HS-5 (cell line): ENCODE results near the gene ANKUB1.
"Not testable (repeated sequence)": the region's sequence is repeated elsewhere in the genome, so short reads cannot be mapped to it uniquely, and the experiment has no call there.

Experiments
- DNase-seq: peaks from one replicate; pipeline ENCODE4 v3.0.0-alpha.2; 2012; ENCODE audit warnings: low read depth

The ANKUB1 gene, protein sequence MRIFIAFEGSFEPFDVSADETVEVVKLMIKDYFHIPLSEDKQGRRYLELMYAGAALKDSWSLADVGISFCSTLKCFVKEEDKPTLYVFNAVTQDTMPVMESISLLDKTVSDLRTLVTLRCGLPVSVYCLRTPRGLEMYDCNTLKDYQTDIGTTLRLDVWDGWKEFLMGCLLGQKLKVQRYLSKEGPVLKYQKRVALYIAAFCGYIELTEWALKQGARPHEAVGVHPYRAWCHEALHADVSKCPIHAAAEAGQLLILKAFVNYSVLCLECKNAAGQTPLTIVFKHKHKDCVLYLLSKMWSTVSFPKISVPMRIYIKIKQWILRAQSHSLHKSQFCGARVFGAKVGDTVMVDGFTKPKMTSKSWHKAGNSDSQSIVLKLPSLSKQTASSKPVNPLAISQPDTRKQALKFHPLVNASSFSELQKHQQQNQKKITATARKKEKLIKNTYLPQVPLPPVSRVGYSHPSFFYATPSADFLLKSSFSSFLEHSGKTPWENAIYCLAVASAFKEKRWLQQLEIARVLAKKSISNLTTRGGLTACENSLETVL

DNA sequence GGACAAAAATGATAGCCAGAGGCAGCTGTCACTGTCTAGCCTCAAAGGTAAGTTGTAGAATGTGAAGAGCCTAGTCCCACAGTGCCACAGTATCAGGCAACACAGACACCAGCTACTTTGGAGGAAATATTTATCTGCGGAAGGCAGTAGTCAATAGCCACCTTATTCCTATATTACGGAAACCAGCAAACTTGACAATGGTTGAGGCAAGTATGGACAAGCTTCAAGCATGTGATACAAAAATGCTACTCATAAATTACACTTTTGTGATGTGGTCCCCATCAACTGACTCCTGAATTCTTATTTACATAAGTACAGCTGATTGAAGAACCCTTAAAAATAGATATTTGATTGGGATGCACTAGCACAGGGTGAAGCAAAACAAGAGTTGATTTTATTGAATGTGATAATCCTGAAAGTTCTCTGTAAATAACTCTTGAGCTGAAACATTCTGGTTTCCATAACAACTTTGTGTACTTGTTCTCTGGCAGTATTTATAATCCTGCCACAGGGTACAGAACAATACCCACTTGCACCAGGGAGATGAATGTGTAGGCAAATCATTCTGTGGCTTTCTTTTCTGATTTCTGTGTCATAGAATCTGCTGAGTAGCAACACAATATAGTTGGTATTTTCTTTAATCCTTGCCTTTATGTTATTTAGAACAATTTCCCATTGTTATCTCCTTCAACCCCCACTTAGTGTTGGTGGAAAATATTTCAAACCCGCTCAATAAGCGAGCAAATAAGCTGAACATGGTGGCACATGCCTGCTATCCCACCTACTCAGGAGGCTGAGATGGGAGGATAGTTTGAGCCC is at the start of gene ANKUB1:
ANKUB1 (minus strand) TSS at position 103 of the 819 bp plus-strand sequence. CDS start 188 bp downstream, outside the sequence.
- no peak for DNase-seq

DNA sequence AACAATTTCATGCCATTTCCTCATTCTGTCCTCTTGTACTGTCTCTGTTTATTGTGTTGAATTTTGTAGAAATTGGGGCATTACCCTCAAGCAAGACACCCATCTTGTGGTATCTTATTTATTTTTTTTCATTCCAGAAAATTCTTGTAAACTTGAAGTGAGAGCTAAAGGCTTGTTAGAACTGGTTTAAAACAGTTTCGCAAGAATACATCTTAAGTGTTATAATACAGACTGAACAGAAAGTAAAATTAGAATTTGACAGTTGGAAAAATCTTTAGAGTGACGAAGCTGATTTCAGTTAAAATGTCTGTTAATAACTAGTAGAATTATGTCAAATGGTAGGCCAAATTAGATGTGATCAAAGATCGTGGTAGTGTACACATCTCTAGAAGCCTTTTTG is 47.5 kb upstream of the ANKUB1 start:
- DNase-seq, result no peak

DNA sequence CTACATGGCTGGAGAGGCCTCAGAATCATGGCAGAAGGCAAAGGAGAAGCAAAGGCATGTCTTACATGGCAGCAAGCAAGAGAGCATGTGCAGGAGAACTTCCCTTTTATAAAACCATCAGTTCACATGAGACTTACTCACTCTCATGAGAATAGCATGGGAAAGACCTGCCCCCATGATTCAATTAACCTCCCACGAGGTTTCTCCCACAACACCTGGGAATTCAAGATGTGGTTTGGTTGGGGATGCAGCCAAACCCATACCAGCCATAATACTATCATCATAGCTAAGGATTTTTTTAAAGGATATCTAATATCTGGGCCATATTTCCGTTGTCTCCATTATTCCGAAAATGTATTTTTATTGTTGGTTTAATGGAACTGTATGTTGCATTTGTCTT is 47.1 kb upstream of the ANKUB1 start:
- not testable (repeated sequence) for DNase-seq

DNA sequence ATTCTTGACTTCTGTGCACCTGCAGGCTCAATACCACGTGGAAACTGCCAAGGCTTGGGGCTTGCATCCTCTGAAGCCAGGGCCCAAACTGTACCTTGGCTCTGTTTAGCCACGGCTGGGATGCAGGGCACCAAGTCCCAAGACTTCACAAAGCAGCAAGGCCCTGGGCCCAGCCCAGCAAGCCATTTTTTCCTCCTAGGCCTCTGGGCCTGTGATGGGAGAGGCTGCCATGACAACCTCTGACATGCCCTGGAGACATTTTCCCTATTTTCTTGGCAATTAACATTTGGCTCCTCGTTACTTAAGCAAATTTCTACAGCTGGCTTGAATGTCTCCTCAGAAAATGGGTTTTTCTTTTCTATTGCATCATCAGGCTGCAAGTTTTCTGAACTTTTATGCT is 46.1 kb upstream of the ANKUB1 start:
- DNase-seq, result not testable (repeated sequence)

DNA sequence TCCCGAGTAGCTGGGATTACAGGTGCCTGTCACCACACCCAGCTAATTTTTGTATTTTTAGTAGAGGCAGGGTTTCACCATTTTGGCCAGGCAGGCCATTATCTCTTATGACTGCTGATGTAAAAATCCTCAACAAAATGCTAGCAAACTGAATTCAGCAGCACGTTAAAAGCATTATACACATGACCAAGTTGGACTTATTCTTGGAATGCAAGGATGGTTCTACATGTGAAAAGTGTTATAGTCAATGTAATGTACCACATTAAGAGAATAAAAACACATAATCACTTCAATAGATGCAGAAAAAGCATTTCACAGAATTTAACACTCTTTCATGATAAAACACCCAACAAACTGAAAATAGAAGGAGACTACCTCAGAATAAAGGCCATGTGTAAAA is 40.9 kb upstream of the ANKUB1 start:
- DNase-seq, result no peak

DNA sequence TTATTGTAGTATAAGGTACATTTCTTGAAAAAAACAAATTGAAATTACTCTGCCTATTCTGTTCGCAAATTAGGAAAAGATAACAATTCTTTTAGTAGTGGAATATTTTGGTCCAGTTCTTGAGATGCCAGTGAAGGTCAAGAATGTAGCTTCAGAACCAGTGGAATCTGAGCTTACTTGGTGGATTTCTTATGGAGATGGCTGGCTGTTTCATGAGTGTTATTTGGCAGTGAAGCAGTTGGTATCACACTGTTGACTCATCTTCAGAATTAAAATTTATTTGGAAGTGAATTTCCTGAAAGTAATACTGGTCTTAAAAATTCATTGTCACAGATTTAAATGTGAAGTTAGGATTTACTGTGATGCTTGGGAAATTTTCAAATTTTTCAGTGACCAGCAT is 39.7 kb upstream of the ANKUB1 start:
- no peak for DNase-seq

DNA sequence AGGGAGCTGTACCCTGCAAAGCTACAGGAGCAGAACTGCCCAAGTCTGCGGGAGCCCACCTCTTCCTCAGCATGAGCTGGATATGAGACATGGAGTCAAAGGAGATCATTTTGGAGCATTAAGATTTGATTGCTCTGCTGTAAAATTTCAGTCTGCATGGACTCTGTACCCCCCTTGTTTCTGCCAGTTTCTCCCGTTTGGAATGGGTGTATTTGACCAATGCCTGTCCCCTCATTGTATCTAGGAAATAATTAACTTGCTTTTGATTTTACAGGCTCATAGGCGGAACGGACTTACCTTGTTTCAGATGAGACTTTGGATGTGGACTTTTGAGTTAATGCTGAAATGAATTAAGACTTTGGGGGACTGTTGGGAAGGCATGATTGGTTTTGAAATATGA is 39.0 kb upstream of the ANKUB1 start:
- no peak for DNase-seq

DNA sequence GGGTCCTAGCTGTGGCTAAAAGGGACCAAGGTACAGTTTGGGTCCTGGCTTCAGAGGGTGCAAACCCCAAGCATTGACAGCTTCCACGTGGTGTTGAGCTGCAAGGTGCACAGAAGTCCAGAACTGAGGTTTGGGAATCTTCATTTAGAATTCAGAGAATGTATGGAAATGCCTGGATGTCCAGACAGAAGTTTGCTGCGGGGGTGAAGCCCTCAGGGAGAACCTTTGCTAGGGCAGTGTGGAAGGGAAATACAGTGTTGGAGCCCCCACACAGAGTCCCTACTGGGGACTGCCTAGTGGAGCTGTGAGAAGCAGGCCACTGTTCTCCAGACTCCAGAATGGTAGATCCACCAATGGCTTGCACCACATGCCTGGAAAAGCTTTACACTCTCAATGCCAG is 38.5 kb upstream of the ANKUB1 start:
- DNase-seq, result no peak

DNA sequence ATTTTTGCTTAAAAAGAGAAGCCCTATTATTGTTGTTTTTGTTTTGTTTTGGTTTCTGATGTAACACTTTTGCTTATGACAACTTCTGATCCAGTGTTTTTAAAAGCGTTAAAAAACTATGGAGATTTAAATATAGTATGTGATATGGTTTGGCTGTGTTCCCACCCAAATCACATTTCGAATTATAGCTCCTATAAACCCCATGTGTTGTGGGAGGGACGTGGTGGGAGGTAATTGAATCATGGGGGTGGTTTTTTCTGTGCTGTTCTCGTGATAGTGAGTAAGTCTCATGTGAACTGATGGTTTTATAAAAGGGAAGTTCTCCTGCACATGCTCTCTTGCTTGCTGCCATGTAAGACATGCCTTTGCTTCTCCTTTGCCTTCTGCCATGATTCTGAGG is 37.3 kb upstream of the ANKUB1 start:
- DNase-seq, result not testable (repeated sequence)

DNA sequence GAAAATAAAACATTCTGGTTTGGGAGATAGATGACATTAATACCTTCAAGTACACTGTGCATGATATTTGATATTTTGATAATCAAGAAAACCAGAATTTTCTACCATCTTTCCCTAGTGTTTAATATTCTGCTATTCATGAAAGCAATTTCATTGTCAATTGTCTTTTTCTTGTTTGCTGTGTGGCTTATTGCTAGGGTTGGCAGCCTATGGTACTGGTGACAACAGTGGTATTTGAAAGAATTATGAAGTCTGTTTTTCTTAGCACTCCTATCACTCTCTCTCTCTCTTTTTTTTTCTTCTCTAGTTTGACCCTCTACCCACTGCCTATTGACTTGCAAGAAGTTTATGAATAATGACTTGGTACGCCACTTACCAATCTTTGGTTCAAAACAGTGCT is 36.0 kb upstream of the ANKUB1 start:
- no peak for DNase-seq

DNA sequence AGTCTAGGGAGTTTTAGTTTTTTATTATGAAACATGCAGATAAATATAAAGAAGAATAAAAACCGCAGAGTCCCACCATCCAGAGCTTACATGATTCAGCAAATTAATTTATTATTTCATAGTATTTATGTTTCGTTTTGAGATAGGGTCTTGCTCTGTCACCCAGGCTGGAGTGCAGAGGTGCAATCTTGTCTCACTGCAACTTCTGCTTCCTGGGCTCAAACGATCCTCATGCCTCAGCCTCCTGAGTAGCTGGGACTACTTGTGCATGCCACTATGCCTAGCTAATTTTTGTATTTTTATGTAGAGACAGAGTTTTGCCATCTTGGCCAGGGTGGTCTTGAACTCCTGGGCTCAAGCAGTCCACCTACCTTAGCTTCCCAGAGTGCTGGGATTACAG is 34.3 kb upstream of the ANKUB1 start:
- no peak for DNase-seq

DNA sequence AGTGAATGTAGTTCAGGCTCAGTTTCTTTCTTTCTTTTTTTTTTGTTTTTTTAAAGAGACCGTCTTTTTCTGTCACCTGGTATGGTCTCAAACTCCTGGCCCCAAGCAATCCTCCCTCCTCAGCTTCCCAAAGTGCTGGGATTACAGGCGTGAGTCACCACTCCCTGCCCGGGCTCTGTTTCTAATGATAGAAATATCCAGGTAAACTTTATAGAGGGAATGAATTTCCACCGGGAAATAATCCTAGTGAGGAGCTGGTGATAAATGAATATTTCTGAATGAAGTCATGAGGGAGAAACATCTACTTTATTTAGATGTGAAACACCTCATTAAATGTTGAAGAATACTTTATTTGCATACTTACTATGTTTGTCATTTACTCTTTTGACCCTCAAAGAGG is 27.8 kb upstream of the ANKUB1 start:
- DNase-seq, result no peak

DNA sequence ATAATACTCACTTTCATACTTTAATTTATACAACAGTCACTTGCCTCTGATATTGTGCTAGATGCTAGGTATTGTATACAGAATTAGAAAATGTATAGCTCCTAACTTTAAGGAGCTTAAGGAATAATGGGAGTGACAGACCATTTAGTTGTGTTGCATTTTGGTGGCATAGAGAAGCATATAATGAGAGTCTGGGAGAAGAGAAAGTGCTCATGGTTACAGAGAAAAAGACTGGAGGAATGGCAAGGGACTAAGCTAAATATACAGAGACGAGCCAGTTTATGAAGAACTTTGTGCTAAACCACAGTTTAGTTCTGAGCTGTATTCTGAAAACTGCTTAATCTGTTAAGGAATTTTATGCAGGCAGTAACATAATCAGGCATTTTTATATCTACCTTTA is 27.1 kb upstream of the ANKUB1 start:
- no peak for DNase-seq

DNA sequence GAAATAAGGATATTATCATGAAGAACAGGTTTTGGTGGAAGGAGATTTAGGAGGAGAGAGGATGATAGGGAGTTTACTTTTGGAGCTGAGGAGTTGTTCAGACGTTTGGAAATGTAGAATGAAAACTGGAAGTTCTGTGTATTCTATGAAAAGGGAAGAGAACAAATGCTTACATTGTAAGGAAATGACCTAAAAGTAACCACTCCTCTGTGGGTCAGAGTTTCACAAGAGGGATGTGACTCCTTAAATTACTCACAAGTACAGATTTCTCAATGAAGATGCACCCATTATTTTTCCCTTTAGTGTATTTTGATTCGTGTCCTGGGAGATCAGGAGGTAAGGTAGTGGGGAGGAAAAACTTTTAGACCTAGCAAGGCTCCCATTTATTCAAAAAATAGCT is 24.6 kb upstream of the ANKUB1 start:
- no peak for DNase-seq

DNA sequence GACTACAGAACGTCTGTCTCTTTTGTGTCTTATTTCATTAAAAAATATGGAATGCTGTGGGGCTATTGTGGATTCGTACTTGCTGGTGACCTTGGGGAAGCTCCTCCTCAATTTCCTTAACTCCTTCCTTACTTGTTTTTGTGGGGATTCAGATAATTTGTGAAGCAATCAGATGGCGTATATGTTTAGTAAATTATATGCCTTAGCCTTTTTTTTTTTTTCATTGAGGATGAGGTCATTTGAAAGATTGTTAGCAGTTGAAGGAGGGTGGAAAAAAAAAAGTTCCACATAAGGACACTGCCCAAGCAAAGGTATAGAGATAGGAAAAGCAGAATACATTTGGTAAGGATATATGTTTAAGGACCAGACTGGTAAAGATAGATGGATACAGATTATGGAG is 24.0 kb upstream of the ANKUB1 start:
- no peak for DNase-seq

DNA sequence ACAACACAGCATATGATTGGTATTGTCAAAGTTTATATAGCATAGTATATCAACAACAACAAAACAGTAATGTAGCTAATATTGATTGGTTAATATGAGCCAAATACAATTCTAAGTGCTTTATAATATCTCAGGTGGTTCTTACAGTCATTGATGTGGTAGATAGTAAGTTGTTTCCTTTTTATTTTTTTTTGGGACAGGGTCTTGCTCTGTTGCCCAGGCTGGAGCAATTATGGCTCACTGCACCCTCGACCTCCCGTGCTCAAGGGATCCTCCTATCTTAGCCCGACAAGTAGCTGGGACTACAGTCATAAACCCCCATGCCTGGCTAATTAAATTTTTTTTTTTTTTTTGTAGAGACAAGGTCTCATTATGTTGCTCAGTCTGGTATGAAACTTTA is 23.4 kb upstream of the ANKUB1 start:
- DNase-seq, result no peak

DNA sequence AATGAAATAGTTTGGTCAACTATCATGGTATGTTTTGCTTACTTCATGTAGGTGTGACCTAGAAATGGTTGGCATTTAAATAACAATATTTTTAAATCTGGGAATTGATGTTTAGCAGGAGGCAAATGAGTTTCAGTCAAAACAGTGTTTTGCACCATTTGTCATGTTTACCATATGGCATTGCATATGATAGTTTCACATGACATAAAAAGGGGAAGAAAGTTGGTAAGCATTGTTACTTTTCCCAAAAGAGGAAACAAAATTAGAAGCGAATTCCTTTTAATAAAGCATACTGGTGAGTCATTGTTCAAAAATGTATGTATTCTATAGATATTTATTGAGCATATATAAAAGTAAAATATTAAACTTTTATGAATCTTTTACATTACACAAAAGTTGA is 23.0 kb upstream of the ANKUB1 start:
- DNase-seq, result no peak

DNA sequence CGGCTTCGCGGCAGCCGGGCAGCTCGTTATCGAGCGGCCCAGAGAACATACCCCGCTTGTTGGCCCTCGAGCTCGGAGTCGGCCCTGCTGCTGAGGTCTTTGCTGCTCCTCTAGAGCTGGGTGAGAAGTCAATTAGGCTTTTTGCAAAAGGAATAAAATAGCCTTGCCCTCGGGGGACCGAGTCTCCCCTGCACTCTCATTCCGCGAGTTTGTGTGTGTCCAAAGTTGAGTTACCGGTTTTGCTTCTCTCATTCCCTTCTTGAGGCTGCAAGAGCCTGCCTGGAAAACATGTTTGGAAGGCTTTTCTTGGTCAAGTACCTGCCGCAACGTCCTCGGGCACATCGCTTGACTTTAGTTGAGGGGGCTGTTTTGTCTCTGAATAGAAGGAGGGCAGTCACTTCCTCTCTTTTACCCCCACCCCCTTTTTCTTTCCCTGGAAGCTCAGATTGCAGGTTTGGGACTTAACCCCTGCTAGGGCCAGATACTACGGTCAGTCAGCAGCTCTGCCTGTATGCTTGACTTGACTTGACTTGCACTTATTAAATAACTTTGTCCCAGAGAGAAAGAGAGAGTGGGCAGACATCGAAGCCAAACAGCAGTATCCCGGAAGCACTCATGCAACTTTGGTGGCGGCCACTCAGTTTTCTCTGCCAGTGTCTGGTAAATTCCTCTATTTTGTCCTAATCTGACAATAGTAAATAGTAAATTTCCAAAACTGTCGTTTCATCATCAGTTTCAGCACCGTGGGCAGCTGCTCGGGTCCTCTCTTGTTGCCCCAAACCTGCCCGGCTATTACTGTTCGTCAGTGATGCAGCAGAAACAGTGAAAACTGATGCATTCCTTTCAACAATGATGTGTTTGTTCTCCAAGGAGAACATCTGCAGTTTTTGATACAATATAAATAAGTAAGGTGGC is 21.3 kb upstream of the ANKUB1 start:
- no peak for DNase-seq

DNA sequence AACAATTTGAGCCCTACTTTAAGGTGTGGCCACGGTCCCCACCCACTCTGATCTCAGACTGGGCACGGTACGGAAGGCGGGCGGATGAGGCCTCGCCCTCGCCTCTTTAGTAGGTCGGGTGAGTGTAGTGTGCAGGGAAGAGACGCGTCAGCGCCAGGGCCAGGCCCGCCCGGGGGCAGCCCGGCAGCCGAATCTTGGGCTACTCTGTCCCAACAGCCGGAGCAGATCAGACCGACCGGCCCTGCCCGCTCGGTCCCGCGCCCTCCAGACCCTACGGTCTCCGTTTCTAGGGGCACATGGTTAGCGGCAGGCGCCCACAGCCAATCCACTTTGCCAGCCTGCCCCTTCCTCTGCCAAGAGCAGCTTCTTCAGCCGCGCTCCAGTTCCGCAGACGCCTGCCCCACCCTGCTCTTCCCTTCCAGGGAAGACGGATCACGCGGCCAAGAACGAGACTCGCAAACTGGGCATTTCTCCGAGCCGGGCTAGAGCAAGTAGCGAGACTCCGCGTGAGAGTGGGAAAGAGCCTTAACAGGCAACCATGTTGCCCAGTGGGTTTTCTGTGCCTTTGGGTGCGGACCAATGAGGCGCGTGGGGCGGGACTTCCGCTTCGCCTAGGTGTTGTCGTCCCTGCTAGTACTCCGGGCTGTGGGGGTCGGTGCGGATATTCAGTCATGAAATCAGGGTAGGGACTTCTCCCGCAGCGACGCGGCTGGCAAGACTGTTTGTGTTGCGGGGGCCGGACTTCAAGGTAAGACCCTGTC is 20.4 kb upstream of the ANKUB1 start, which contains the start of gene RNF13:
RNF13 (plus strand) TSS at position 610 of the 761 bp plus-strand sequence. CDS start 32,812 bp downstream, outside the sequence.
- DNase-seq, result peak; percentile 85

DNA sequence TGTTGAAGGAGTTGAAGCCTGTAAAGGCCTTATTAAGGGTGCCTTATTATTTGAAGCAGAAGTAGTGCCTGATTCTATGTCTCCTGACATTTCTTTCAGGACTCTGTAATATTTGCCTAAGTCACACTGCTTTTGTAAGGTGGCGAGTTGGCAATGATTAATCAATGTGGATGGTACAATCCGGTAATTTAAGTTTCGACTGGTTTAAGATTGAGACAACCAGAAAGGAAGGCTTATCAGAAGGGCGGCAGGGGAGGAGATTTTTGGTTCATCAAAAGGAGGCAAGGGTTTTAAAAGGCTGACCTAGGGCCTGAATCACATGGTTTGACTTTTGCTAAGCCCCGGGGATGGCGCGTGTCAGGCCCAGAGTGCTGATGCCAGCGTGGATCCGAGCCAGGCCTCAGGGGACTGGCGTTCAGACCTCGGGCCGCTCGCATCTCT is 19.8 kb upstream of the ANKUB1 start:
- no peak for DNase-seq

DNA sequence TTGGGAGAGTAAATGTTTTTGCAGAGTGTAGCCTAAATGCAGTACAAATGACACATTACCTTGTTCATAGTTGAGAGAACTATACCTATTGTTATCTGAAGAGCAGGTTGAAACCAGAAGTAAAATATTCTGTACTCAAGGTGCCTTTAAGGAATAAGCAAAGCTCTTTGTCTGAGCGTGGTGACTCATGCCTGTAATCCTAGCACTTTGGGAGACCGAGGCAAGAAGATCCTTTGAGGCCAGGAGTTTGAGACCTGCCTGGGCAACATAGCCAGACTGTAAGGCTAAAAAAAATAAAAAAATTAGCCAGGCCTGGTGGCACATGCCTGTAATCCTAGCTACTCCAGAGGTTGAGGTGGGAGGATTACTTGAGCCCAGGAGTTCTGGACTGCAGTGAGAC is 18.5 kb upstream of the ANKUB1 start:
- DNase-seq, result no peak
